ENCODE data around the gene FASTKD3.

DNA sequence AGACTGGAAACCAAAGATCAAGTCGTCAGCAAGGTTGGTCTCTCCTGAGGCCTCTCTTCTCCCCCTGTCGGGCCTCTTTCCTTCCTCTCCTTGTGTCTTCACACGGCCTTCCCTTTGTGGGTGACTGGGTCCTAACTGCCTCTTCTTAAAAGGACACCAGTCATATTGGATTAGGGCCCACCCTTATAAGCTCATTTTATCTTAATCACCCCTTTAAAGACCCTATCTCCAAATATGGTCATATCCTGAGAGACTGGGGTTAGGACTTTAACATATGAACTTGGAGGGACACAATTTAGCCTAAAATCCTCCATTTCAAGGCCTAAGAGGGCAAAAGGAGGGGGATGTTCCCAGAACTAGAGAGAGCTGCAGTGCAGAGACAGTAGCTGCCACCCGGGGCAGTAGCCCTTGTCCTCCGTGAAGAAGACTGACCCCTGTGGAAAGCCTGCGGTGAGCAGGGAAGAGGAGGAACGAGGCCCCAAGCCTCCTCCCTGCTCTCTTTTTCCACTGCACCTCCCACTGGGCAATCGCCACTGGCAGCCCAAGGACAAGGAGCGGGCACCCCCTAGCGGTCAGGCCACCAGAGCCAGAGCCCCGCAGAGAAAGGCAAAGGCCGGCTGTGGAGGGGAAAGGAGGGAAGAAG is 52.8 kb downstream of the FASTKD3 start:
- TF ChIP-seq, protein P1, sequence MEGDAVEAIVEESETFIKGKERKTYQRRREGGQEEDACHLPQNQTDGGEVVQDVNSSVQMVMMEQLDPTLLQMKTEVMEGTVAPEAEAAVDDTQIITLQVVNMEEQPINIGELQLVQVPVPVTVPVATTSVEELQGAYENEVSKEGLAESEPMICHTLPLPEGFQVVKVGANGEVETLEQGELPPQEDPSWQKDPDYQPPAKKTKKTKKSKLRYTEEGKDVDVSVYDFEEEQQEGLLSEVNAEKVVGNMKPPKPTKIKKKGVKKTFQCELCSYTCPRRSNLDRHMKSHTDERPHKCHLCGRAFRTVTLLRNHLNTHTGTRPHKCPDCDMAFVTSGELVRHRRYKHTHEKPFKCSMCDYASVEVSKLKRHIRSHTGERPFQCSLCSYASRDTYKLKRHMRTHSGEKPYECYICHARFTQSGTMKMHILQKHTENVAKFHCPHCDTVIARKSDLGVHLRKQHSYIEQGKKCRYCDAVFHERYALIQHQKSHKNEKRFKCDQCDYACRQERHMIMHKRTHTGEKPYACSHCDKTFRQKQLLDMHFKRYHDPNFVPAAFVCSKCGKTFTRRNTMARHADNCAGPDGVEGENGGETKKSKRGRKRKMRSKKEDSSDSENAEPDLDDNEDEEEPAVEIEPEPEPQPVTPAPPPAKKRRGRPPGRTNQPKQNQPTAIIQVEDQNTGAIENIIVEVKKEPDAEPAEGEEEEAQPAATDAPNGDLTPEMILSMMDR (IDR thresholded peaks at IDR 0.05), result peak; percentile 81 to 92 (median 84)
- no peak for TF ChIP-seq POLR2A (IDR thresholded peaks at IDR 0.05)
